Erythroblast (primary cell): Measurements from ENCODE around the gene CCNB2.
"Not testable (repeated sequence)": the region's sequence is repeated elsewhere in the genome, so short reads cannot be mapped to it uniquely, and the experiment has no call there.

ENCODE experiments used
- DNase-seq, 2 experiments: peaks; one replicate each; lab custom pipeline; 2025; lab: John Stamatoyannopoulos, UW
- GATA1 ChIP-seq: IDR thresholded peaks from 2 replicates; pipeline ENCODE4 v1.6.1; 2011; ENCODE audit warnings: low read depth, mild to moderate bottlenecking, control low read depth, low read length, moderate library complexity
- POLR2A ChIP-seq: IDR thresholded peaks from 2 replicates; pipeline ENCODE4 v1.6.1; 2011; ENCODE audit warnings: mild to moderate bottlenecking, low read length

The CCNB2 gene

DNA sequence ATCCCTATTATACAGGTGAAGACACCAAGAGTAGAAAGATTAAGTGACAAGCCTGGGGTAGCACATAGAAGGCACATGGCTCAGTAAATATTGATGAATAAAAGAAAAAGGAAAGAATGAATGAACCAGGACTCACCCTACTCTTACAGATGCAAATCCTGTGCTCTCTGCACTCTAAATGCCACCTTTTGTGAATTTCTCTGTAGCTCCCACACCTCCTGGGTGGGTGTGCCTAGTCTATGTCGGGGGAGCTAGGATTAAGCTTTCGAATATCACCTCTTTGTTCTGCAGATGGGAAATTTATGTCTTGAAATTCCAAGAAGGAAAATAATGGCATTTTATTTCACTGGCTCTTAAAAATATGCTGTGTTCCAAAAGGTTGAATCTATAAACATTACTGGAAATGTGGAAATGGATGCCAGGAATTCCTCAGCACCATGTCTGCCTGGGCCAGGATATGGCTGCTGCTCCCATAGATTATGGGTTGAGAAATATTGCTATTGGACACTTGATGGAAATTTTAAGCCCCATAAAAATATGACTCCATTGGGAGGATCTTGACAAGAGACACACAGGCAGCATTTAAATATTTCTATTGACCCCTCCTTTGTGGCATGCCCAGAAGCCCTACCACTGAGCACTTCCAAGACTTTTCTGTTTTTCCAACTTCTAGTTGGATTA, 43.3 kb downstream of the CCNB2 start:
- DNase-seq = no peak
- no peak for TF ChIP-seq GATA1
- no peak for TF ChIP-seq POLR2A

DNA sequence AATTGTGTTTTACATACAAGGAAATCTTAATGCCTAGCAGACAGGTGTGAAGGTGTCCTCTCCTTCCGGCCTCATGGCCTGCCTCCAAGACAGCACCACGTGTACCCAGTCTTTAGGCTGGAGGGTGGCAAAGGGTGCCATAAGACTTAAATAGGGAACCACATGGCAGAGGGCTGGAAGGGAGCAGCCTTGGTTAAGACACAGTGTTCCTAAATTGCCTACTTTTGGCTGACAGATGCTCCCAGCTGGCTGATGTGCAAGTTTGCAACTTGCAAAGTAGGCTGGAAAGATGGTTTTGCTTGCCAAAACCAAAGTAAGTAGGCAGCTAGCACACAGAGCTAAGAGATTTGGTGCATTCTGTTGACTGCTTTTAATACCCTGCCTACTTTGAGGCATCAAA, 45.2 kb downstream of the CCNB2 start:
- TF ChIP-seq POLR2A = no peak
- no peak for TF ChIP-seq GATA1
- DNase-seq = no peak

DNA sequence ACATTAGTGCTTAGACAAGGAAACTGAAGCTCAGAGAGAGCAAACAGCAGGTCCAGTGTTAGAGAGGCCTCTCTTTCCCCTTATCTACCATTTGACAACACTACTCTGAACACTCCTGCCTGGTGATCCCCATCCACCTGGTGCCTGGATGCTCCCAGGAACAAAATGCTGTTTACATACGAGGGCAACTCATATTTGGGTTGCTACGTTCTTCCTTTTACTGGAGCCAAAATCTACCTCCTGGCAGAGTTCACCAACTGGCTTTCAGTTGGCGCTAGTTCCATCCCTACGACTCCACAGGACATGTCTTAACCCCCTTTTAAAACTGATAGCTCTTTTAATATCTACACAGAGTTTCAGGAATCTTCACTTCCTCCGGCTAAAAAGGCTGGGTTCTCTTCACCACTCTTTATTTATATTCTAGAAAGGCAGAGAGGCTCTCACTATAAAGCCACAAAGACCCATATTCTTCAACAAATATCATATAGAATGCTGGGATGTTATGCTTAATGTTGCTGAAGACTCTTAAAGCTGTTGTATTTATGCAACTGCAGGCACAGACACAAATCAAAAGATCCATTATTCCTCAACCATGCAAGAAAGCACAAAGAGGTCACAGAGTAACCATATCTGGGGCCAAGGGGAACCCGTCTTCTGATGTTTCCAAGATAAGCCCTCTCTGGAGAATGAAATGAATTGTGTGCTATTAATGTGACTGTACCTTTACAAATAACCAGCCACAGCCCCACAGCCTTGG, 47.9 kb downstream of the CCNB2 start:
- no peak for DNase-seq
- no peak for TF ChIP-seq GATA1
- no peak for TF ChIP-seq POLR2A

DNA sequence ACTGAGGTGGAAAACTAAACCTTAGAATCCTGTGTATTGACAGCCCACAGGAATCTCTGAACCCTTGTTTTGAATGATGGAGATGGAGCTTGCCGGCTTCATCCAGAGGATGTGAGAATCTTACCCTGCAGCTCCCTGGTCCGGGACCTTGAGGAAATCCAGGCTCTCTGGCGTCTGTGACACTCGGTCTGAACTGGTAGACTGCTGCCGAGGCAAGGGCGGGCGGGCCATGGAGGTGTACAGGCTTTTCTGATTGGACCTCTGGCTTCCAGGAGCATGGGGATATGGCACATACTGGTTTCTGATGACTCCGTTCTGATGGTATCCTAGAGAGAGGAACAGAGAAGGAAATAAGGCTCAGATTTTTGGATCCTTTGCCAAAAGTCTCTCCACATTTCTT, 48.5 kb downstream of the CCNB2 start:
- TF ChIP-seq GATA1 (no peak), POLR2A (no peak)
- no peak for DNase-seq

DNA sequence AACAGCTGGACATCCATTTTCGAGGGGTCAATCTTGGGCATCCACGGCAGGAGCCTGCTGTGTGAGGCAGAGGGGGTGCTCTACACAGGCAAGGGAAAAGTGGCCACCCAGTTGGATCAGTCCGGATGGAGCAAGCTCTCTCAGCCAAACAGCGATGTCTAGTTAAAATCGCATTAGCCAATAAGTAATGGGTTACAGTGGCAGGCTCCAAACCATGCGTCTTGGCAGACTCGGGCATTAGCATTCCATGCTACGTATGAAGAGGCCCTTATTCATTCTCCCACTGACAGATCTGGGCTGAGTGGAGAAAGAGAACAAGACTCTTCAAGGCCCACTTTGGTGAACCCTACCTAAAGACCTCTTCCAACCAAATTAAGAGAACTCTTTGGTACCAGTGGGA, 49.3 kb downstream of the CCNB2 start:
- DNase-seq = no peak
- no peak for TF ChIP-seq GATA1
- TF ChIP-seq POLR2A = no peak

DNA sequence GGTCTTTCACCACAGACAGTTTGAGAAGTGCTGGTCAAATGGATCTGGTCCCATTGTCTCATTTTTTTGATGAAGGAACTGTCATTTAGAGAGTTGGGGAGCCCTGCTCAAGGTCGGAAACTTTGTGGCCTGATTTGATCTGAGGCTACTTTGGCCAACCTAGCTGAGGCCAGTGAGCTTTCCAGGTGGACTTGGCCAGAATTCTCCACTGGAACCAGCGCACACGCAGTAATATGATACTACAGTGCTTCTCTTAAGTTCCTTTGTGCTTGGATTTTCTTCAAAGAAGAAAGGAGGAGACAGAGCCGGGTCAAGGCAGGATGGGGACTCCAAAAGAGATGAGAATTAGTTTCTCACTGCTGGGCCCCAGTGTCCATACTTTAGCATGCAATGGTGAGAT, 50.5 kb downstream of the CCNB2 start:
- no peak for DNase-seq
- TF ChIP-seq POLR2A (no peak), GATA1 (no peak)

DNA sequence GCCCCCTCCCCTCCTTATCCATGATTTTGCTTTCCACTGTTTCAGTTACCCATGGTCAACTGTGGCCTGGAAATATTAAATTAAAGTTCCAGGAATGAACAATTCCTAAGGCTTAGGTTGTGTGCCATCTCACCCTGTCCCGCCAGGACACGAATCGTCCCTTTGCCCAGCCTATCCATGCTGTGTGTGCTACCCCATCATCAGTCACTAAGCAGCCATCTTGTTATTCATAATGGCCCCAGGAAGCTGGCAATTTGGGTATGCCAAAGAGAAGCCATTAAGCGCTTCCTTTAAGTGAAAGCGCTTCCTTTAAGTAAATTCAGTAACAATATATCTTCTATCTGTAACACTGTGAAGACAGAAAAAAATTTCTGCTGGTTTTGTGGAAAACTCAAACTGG, 52.5 kb downstream of the CCNB2 start:
- DNase-seq = no peak
- TF ChIP-seq POLR2A = no peak
- TF ChIP-seq GATA1 = no peak

DNA sequence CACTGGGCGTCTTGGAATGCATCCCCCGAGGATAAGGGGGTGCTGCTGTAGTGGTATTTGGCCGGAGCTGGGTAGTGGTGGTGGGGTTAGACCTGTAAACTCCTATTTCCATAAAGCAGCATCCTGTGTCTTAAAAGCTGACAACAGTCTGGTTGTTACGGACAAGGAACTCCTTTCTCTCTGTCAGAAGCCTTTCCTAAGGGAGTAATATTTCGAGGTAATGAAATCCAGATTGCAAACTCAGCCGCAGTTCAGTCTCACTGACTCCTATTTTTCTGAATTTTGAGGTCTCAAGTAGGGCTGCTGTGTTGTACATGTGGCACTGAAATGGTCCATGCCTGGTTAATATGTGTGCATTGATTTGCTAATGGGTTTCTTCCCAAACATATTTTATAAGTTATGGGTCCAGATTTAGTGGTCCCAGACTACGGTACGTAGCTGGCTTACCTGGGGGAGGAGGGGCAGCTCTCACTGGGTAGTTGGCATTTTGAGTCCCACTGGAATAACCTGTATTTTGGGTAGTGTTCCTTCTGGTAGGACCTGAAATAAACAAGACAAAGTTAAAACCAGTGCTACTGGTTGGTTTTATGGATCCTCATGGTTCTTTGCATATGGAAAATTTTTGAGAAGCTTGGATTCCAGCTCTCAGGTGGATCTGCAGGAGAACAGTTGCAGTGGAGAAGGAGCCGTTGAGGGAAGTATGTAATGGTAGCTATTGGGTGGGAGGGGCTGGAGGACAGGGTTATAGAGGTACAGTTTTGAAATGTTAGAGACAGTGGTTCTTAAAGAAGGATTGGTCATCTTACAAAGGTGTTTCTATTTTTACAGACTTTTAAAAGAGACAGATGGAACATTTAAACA, 53.1 kb downstream of the CCNB2 start:
- TF ChIP-seq POLR2A (no peak), GATA1 (no peak)

DNA sequence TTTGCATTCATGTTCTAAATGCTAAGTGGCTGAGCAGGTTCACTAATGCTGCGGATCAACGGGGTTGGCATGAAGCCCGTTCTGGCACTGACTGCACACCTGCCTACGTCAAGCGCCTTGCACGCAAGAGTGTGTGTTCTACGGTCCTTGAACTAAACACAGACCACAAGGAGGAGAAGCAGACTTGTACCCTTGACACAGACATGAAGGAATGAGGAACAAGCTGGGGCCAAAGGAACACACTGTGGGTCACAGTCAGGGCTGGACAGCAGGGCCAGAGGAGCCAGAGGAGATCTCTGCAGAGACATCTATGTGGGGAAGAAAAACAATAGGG, 53.7 kb downstream of the CCNB2 start:
- no peak for DNase-seq
- no peak for TF ChIP-seq GATA1
- TF ChIP-seq POLR2A = no peak

More for the DNA sequence above, 53.1 kb downstream of the CCNB2 start:
- no peak for DNase-seq

DNA sequence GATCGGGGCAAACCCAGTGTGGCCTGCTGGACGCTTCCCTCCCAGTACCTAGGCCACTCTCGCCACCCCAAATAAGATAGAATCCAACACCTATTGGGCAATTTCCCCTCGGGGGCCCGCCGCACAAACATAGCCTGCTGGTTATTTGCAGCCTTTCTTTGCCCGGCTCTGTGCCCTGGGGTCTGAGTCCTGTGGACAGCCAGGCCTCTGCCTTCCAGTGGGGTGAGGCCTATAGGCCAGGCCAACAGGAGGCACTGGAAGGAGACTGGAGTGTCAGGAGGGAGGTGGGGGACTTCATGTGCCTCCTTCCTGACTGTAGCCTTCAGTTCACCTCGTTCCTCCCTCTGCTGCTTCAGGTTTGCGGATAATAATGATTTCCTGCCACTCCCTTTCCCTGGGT, 54.3 kb downstream of the CCNB2 start:
- TF ChIP-seq GATA1 (no peak), POLR2A (no peak)
- no peak for DNase-seq

DNA sequence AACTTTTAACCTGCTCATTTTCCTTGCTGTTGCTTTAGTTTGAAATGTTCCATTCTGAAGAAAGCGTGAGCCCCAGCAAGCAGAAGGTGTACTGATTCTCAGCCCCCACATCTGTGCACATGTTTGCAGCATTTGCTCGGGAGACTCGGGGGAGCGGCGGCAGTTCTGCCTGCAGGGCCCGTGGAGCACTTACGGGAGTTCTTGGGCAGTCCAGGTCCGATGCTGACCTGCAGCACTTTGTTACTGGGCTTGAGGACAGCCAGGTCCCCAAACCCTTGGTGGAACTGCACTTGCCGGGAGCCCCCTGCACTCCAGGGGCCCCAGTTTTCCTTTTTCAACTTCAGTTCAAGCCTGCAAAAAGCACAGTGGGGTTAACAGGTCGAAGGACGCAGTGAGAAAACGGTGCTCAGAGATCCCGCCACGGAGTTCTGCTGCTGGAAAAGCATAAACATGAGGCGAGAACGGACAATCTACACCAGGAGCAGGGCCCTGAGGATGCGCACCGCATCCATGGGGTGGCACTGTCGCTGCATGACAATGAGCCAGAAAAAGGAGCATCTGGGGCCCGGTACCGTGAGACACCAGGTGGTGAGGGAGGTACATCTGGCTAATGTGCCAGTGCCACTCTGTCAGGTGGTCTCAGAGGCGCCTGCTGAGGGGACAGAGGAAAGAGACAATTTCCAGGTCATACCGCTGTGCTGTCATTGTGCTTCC, 56.1 kb downstream of the CCNB2 start:
- DNase-seq = no peak

DNA sequence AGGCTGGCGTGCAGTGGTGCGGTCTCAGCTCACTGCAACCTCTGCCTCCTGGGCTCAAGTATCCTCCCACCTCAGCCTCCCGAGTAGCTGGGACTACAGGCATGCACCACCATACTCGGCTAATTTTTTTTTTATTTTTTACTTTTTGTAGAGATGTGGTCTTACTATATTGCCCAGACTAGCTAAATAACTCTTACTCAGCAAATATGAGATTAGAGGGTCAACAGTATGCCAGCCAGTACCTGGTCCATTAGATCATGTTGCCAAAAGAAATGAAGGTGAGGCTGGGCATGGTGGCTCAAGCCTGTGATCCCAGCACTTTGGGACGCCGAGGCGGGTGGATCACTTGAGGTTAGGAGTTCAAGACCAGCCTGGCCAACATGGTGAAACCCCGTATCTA, 57.1 kb downstream of the CCNB2 start:
- not testable (repeated sequence) for DNase-seq

More for the DNA sequence above, 56.1 kb downstream of the CCNB2 start:
- TF ChIP-seq GATA1 (no peak), POLR2A (no peak)

DNA sequence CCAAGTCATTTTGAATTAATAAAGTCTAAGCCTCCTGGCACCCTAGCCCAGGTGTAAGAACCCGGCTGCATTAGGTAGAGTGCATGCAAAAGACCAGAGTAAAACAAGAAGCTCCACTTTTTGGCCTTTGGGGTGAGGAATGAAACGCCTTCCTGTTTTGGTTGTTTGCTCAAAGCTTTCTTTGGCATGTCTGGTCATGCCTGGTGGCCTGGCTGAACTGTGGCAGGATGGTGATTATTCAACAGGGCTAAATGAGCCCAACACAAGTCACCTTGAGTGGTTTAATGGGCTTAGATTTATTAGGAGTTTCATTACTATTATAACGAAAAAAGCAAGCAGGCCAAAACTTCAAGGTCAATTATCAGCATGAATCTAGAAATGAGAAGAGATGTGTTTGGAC, 60.8 kb downstream of the CCNB2 start:
- DNase-seq = no peak
- TF ChIP-seq POLR2A (no peak), GATA1 (no peak)
